Measurements from ENCODE around the gene AEN. TPM values are rescaled to one million over a fixed set of nuclear protein-coding genes. Genes with fewer than 3 reads are reported as not detected.

Gene AEN
- total RNA-seq, 2 donors from 2014 or later: 24.2 to 122 TPM

DNA sequence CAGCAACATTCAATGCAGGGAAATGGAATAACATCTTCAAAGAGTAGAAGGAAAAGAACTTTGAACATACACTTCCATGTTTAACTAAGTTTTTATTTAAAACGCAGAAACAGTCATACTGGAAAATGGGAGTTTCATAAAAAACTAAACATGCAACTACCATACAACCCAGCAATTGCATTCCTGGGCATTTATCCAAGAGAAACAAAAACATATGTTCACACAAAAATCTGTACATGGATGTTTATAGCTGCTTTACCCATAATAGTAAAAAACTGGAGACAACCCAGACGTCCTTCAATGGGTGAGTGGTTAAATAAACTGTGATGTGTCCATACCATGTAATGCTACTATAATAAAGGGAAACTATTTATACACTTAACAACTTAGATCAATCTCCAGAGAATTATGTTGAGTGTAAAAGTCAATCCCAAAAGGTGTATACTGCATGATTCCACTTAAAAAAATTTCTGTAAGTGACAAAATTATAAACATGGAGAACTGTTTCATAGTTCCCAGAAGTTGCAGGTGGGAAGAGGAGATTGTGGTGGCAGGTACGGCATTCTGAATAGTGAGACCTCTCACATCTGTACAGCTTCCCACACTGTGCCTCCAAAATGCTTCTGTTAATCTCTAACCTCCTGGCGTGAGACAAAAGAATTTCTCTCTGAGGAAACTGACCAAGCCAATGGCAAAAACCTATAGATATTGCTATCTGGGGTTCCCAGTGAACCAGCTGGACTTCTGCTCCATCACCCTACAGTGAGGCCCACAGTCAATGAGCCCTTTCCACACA is 40.8 kb downstream of the AEN start:
- Mint-ChIP-seq H3K27ac (no peak overlapping the region), H3K9me3 (no peaks in the 10 kb centered on the region), H3K36me3 (no peaks in the 10 kb centered on the region)
- ATAC-seq: no peak
- no peak for DNase-seq (ENCODE audit: low spot score in 2 of 2)

GRCh38 chr15:88663141-88663621 is 42.0 kb downstream of the AEN start:
- Mint-ChIP-seq H3K36me3 (no peaks in the 10 kb centered on the region), H3K9me3 (no peaks in the 10 kb centered on the region), H3K27ac (no peak overlapping the region)
- DNase-seq (ENCODE audit: low spot score in 2 of 2) (no peak), ATAC-seq (no peak)

DNA sequence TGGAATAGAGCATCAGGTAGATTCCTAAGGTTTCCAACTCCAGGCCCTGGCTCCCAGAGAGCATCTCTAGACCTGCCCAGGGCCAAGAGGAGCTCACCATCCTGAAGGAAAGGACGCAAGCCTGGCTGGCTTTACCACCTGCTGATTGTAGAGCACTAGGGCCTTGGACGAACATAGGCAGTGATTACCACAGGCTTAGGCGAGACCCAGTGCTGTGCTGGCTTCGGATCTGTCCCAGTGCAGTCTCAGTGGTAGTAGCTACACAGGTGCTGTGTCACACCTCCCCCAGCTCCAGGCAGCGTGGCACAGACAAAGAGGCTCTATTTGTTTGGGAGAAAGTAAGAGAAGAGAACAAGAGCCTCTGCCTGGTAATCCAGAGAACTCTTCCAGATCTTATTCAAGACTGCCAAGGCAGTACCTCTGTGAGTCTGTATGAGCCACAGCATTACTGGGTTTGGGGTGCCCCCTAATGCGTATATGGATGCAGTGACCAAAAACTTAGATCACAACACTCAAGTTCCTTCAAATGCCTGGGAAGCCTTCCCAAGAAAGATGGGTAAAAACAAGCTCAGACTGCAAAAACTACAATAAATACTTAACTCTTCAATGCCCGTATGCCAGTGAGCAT is 43.1 kb downstream of the AEN start:
- peak; percentile 71 to 89 for ATAC-seq
- H3K27ac Mint-ChIP-seq: peak overlapping the region; percentile 51 to 79

GRCh38 chr15:88674661-88675060 is 53.5 kb downstream of the AEN start:
- Mint-ChIP-seq H3K36me3 (no peaks in the 10 kb centered on the region), H3K9me3 (no peaks in the 10 kb centered on the region), H3K27ac (no peak overlapping the region)
- DNase-seq (ENCODE audit: low spot score in 2 of 2) (no peak), ATAC-seq (no peak)

More for the DNA sequence above, 43.1 kb downstream of the AEN start:
- H3K36me3 Mint-ChIP-seq: no peaks in the 10 kb centered on the region
- DNase-seq (ENCODE audit: low spot score in 2 of 2): no peak
- H3K9me3 Mint-ChIP-seq: no peaks in the 10 kb centered on the region

- no peak for ATAC-seq
- H3K36me3 Mint-ChIP-seq: no peaks in the 10 kb centered on the region
- no peak for DNase-seq (ENCODE audit: low spot score in 2 of 2)
- peaks cover 0 to 4% of the 10 kb centered on the region in 2 donors for H3K9me3 Mint-ChIP-seq
- no peak overlapping the region for H3K27ac Mint-ChIP-seq
These were observed 57.6 kb downstream of the AEN start for GRCh38 chr15:88678755-88679154.

GRCh38 chr15:88680241-88681001 is 59.3 kb downstream of the AEN start:
- Mint-ChIP-seq H3K9me3 (peaks cover 0 to 4% of the 10 kb centered on the region in 2 donors), H3K36me3 (no peaks in the 10 kb centered on the region), H3K27ac (no peak overlapping the region)
- DNase-seq (ENCODE audit: low spot score in 2 of 2): no peak
- no peak for ATAC-seq

- Mint-ChIP-seq H3K27ac (peak overlapping the region in 1 of 2 donors; percentile 72), H3K36me3 (no peaks in the 10 kb centered on the region), H3K9me3 (peaks cover 0 to 4% of the 10 kb centered on the region in 2 donors)
- ATAC-seq (no peak), DNase-seq (ENCODE audit: low spot score in 2 of 2) (no peak)
These were observed 60.6 kb downstream of the AEN start for GRCh38 chr15:88681610-88682221.

Other genes with a start within 250 kb of the AEN start
- 10 to 100 TPM; 24.1 to 36.0 TPM for gene MRPL46, start 154.0 kb upstream of the AEN start, total RNA-seq
- gene MRPS11, start 153.6 kb upstream of the AEN start, total RNA-seq: 10 to 100 TPM; 61.0 to 61.3 TPM
- 1 to 10 TPM; 1.3 to 4.0 TPM for gene DET1, start 74.7 kb upstream of the AEN start, total RNA-seq
- gene ISG20, start 17.7 kb downstream of the AEN start, total RNA-seq: 100 to 1,000 TPM in 1 of 2 donors, 10 to 100 TPM in 1; 53.9 to 118 TPM
- gene ACAN, start 182.1 kb downstream of the AEN start, total RNA-seq: not detected